K562 (cell line): ENCODE results near the gene ACTG2. TPM values are rescaled to one million over a fixed set of nuclear protein-coding genes. Genes with fewer than 3 reads are reported as not detected.

ENCODE experiments used
- ATF1 ChIP-seq, 2 experiments: fragments of 450-650 bp in 1 of 2; IDR thresholded peaks; 2 replicates each; pipeline ENCODE4 v1.6.1; 2016; ENCODE audit warnings: missing compliant biosample characterization in 1 of 2, missing genetic modification characterization in 1 of 2
- BRD9 ChIP-seq: fragments of 450-650 bp; IDR thresholded peaks from 2 replicates; pipeline ENCODE4 v1.6.1; 2018; ENCODE audit warnings: low read depth; ENCODE audit not compliant: partially characterized antibody
- CHD2 ChIP-seq: IDR thresholded peaks from 2 replicates; pipeline ENCODE4 v1.6.1; 2011; ENCODE audit warnings: low read depth, low read length
- ETV5 ChIP-seq: sonication (generic); formaldehyde crosslinking; IDR thresholded peaks from 2 replicates; pipeline ENCODE4 v1.4.0; 2020; ENCODE audit warnings: low read depth, mild to moderate bottlenecking, missing genetic modification reagents
- GABPB1 ChIP-seq: sonication (generic); formaldehyde crosslinking; IDR thresholded peaks from 2 replicates; pipeline ENCODE4 v1.8.0; 2022; ENCODE audit warnings: mild to moderate bottlenecking, missing genetic modification reagents
- IFI16 ChIP-seq: fragments of 250-450 bp; sonication (Bioruptor Pico); IDR thresholded peaks from 2 replicates; pipeline ENCODE4 v2.1.2; 2022; ENCODE audit warnings: mild to moderate bottlenecking, inconsistent platforms
- MECOM ChIP-seq: fragments of 250-450 bp; sonication (Bioruptor Pico); IDR thresholded peaks from 2 replicates; pipeline ENCODE4 v1.8.0; 2022; ENCODE audit warnings: inconsistent platforms
- ZBED1 ChIP-seq: IDR thresholded peaks from 2 replicates; pipeline ENCODE4 v1.6.1; 2014
- ZNF77 ChIP-seq: fragments of 250-450 bp; sonication (Bioruptor Pico); IDR thresholded peaks from 2 replicates; pipeline ENCODE4 v1.5.0; 2020
- polyA plus RNA-seq, 8 experiments: library from polyadenylated mRNA; depleted of rRNA in 4 of 8; stranded (reverse) in 5 of 8; unstranded in 3 of 8; fragments of >200 nt; fragmentation: Nextera tagmentation in 2 of 8; fragmentation: Illumina TruSeq in 1 of 8; extraction: Ambion mirVana in 2 of 8; extraction: Trizol in 1 of 8; gene quantifications; 2 replicates each; pipeline versions ENCODE4 v1.2.1 to v1.2.3, GENCODE V29; 2011 to 2014; ENCODE audit warnings: inconsistent platforms in 1 of 8, missing spikeins in 1 of 8
- total RNA-seq, 7 experiments: library from RNA; depleted of rRNA in 6 of 7; stranded (reverse); fragments of >200 nt in 6 of 7; fragmentation: Illumina TruSeq in 2 of 7; extraction: Trizol in 2 of 7; gene quantifications; 2 replicates each; pipeline versions ENCODE4 v1.2.1 to v1.2.3, GENCODE V29; 2011 to 2021; ENCODE audit warnings: low replicate concordance in 1 of 7
- TF ChIP-seq, protein P1 (sequence below): fragments of 450-650 bp; IDR thresholded peaks from 2 replicates; pipeline ENCODE4 v1.6.1; 2018; ENCODE audit not compliant: partially characterized antibody
- TF ChIP-seq, protein P2 (sequence below): fragments of 250-450 bp; sonication (Bioruptor Pico); IDR thresholded peaks from 2 replicates; pipeline ENCODE4 v1.8.0; 2021; ENCODE audit warnings: mild to moderate bottlenecking, moderate library complexity
- TF ChIP-seq, protein P3 (sequence below): fragments of 450-650 bp; IDR thresholded peaks from one replicate; pipeline ENCODE4 v1.6.1; 2018; ENCODE audit warnings: mild to moderate bottlenecking, moderate library complexity; ENCODE audit not compliant: partially characterized antibody
- TF ChIP-seq, protein P4 (sequence below): fragments of 200-800 bp; sonication (Bioruptor generic); IDR thresholded peaks from 2 replicates; pipeline ENCODE4 v1.6.1; 2016; ENCODE audit warnings: missing genetic modification characterization, missing compliant biosample characterization
- TF ChIP-seq, protein P5 (sequence below): fragments of 450-650 bp; formaldehyde crosslinking; IDR thresholded peaks from 2 replicates; pipeline ENCODE4 v1.4.0; 2020; ENCODE audit warnings: mild to moderate bottlenecking, moderate library complexity

The ACTG2 gene
- total and polyA plus RNA-seq, 9 of the 15 experiments (the other 6 are each of a cell fraction or from before 2014, with no cell fraction given) = 0.06 to 0.60 TPM; not detected in 7

DNA sequence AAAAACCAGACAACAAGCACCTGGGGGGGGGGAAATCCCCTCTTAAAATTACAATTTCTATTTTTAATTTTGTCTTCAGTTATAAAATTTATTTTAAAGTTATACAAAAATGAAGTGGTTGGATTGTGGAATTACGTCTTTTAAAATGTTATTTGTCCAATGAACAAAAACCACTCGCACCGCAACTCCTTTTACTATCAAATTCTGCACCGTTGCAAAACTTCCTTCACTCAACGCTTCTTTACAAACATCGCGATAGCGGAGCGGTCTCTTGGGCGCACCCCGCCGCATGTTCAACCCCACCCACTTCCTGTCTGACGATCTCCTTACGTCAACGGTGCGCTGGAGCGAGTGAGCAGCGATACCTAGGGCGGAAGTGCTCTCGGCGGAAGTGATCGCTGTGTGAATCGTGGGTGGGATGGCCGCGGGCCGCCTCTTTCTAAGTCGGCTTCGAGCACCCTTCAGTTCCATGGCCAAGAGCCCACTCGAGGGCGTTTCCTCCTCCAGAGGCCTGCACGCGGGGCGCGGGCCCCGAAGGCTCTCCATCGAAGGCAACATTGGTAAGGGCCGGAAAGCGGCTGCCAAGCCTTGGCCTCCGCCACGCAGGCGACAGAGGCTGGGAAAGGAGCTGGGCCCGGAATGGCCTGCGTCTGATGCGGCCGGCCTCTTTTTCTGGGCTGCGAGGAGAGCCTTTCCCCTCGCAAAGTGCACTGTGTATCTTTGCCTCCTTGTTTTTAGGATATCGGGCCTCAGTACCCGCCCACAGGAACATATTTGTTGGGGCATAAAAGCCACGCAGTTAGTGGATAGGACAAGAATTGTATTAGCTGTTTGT, 33.9 kb downstream of the ACTG2 start, which contains the start of gene DGUOK (continued):
- TF ChIP-seq ETV5 (CRISPR knock-in tag) = peak; percentile 95
- TF ChIP-seq BRD9 = no peak
- peak; percentile 95 for TF ChIP-seq GABPB1 (CRISPR knock-in tag)
- TF ChIP-seq ATF1 (CRISPR knock-in tag; IDR thresholded peaks at IDR 0.05) = peak; percentile 63
- TF ChIP-seq ATF1 (tag; IDR thresholded peaks at IDR 0.05) = peak; percentile 97
- no peak for TF ChIP-seq ZBED1
- TF ChIP-seq, protein P1, sequence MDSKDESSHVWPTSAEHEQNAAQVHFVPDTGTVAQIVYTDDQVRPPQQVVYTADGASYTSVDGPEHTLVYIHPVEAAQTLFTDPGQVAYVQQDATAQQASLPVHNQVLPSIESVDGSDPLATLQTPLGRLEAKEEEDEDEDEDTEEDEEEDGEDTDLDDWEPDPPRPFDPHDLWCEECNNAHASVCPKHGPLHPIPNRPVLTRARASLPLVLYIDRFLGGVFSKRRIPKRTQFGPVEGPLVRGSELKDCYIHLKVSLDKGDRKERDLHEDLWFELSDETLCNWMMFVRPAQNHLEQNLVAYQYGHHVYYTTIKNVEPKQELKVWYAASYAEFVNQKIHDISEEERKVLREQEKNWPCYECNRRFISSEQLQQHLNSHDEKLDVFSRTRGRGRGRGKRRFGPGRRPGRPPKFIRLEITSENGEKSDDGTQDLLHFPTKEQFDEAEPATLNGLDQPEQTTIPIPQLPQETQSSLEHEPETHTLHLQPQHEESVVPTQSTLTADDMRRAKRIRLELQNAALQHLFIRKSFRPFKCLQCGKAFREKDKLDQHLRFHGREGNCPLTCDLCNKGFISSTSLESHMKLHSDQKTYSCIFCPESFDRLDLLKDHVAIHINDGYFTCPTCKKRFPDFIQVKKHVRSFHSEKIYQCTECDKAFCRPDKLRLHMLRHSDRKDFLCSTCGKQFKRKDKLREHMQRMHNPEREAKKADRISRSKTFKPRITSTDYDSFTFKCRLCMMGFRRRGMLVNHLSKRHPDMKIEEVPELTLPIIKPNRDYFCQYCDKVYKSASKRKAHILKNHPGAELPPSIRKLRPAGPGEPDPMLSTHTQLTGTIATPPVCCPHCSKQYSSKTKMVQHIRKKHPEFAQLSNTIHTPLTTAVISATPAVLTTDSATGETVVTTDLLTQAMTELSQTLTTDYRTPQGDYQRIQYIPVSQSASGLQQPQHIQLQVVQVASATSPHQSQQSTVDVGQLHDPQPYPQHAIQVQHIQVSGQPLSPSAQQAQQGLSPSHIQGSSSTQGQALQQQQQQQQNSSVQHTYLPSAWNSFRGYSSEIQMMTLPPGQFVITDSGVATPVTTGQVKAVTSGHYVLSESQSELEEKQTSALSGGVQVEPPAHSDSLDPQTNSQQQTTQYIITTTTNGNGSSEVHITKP = no peak
- TF ChIP-seq, protein P2, sequence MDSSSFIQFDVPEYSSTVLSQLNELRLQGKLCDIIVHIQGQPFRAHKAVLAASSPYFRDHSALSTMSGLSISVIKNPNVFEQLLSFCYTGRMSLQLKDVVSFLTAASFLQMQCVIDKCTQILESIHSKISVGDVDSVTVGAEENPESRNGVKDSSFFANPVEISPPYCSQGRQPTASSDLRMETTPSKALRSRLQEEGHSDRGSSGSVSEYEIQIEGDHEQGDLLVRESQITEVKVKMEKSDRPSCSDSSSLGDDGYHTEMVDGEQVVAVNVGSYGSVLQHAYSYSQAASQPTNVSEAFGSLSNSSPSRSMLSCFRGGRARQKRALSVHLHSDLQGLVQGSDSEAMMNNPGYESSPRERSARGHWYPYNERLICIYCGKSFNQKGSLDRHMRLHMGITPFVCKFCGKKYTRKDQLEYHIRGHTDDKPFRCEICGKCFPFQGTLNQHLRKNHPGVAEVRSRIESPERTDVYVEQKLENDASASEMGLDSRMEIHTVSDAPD (CRISPR knock-in tag) = no peak
- no peak for TF ChIP-seq MECOM (CRISPR knock-in tag)
- TF ChIP-seq ZNF77 (CRISPR knock-in tag) = no peak
- peak; percentile 98 for TF ChIP-seq CHD2
- TF ChIP-seq, protein P3, sequence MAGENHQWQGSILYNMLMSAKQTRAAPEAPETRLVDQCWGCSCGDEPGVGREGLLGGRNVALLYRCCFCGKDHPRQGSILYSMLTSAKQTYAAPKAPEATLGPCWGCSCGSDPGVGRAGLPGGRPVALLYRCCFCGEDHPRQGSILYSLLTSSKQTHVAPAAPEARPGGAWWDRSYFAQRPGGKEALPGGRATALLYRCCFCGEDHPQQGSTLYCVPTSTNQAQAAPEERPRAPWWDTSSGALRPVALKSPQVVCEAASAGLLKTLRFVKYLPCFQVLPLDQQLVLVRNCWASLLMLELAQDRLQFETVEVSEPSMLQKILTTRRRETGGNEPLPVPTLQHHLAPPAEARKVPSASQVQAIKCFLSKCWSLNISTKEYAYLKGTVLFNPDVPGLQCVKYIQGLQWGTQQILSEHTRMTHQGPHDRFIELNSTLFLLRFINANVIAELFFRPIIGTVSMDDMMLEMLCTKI = no peak
- TF ChIP-seq IFI16 (CRISPR knock-in tag) = no peak
- TF ChIP-seq, protein P4, sequence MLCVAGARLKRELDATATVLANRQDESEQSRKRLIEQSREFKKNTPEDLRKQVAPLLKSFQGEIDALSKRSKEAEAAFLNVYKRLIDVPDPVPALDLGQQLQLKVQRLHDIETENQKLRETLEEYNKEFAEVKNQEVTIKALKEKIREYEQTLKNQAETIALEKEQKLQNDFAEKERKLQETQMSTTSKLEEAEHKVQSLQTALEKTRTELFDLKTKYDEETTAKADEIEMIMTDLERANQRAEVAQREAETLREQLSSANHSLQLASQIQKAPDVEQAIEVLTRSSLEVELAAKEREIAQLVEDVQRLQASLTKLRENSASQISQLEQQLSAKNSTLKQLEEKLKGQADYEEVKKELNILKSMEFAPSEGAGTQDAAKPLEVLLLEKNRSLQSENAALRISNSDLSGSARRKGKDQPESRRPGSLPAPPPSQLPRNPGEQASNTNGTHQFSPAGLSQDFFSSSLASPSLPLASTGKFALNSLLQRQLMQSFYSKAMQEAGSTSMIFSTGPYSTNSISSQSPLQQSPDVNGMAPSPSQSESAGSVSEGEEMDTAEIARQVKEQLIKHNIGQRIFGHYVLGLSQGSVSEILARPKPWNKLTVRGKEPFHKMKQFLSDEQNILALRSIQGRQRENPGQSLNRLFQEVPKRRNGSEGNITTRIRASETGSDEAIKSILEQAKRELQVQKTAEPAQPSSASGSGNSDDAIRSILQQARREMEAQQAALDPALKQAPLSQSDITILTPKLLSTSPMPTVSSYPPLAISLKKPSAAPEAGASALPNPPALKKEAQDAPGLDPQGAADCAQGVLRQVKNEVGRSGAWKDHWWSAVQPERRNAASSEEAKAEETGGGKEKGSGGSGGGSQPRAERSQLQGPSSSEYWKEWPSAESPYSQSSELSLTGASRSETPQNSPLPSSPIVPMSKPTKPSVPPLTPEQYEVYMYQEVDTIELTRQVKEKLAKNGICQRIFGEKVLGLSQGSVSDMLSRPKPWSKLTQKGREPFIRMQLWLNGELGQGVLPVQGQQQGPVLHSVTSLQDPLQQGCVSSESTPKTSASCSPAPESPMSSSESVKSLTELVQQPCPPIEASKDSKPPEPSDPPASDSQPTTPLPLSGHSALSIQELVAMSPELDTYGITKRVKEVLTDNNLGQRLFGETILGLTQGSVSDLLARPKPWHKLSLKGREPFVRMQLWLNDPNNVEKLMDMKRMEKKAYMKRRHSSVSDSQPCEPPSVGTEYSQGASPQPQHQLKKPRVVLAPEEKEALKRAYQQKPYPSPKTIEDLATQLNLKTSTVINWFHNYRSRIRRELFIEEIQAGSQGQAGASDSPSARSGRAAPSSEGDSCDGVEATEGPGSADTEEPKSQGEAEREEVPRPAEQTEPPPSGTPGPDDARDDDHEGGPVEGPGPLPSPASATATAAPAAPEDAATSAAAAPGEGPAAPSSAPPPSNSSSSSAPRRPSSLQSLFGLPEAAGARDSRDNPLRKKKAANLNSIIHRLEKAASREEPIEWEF (CRISPR knock-in tag) = no peak
- TF ChIP-seq, protein P5, sequence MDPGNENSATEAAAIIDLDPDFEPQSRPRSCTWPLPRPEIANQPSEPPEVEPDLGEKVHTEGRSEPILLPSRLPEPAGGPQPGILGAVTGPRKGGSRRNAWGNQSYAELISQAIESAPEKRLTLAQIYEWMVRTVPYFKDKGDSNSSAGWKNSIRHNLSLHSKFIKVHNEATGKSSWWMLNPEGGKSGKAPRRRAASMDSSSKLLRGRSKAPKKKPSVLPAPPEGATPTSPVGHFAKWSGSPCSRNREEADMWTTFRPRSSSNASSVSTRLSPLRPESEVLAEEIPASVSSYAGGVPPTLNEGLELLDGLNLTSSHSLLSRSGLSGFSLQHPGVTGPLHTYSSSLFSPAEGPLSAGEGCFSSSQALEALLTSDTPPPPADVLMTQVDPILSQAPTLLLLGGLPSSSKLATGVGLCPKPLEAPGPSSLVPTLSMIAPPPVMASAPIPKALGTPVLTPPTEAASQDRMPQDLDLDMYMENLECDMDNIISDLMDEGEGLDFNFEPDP = no peak
